GM19455 (cell line): ENCODE measurements around the gene TMEM8B.
"Not testable (repeated sequence)": the region's sequence is repeated elsewhere in the genome, so short reads cannot be mapped to it uniquely, and the experiment has no call there.

ENCODE experiments used
- ATAC-seq: cut with Tn5 transposase; IDR thresholded peaks from one replicate; pipeline ENCODE4 v1.9.1; 2021; ENCODE audit not compliant: unreplicated experiment

Gene TMEM8B

DNA sequence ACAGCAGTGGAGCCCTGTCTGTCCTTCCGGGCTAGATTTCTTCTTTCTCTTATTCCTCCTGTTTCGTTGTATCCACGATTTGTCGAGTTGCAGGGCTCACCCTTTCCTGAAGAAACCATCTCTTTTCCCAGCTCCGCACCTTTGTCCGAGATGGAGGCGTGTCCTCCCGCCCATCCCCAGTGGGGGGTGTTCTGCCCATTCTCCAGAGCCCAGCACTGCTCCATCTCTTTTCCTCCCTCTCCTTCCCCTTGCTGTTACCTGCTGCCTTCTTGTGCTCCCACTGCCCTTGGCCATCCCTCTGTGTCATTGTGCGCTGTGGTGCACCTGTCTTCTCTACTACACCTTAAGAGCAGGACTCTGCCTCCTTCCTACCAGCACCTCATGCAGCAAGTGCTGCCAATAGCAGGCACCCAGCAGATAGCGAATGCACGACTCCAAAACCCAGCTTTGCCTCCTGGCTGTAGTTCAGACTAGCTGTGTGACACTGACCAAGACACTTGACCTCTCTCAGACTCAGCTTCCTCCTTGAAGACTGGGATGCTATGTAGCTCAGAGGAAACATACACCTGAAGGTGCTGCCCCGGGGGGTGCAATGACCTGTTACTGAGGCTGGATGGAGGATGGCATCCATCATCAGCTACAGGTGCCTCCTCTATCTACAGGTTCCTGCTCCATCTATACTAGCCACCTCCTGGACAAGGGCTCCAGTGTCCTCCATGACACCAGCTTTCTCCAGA, 32.3 kb downstream of the TMEM8B start:
- ATAC-seq: no peak

DNA sequence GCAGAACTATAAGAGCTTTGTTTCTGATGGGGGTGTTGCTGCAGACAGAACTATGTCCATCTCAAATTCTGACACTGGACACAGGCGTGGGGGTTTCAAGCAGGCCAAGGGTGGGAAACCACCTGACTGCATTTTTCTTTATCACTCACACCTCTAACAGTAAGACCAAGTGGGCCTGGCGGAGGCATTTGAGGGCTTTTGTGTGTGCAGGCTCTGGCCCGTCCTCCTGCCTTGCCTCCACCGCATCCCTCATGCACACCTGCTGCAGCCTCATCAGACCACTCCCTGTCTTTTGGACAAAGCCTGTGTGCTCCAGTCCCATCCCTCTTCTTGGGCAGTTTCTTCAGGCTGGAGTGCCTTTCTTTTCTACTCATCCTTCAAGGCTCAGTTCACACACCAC, 33.3 kb downstream of the TMEM8B start:
- ATAC-seq: no peak

DNA sequence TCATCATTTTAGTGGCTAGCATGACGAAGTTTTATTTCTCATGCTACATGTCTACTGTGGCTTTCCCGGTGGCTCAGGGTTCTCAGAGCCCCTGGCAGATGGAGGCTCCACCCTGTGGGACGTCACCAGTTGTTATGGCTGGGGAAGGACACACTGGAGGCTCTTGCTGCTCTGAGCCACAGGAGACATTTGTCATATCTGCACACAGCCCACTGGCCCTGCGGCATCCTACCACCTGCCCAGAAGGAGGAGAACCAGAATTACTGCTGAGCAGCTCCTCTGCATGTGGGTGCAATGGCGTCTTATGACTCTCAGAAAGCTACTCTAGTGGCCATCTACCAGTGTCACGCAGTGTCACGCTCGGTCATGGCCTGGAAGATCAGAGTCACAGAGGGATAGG, 34.6 kb downstream of the TMEM8B start:
- ATAC-seq: no peak

- no peak for ATAC-seq
Measured at GRCh38 chr9:35864695-35865255, 35.7 kb downstream of the TMEM8B start.

DNA sequence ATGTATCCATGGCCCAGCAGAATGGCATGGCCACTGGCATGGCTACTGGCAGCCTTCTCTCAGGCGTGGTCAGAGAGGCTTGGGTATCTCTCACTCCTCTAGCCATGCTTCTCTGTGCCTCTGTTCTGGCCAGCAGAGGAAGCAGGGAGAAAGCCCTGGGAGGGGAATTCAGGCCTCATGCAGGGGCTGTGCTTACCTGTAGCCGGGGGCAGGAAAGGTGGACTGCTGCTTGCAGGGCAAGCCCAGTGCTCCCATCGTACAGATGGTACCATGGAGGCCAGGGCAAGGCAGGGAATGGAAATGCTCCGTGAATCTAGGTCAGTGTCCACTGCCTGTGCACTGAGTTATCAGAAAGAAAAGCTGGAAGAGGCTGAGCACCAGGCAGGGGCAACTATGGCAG, 38.5 kb downstream of the TMEM8B start:
- ATAC-seq: no peak

GRCh38 chr9:35868933-35869332, 39.9 kb downstream of the TMEM8B start:
- ATAC-seq: no peak

DNA sequence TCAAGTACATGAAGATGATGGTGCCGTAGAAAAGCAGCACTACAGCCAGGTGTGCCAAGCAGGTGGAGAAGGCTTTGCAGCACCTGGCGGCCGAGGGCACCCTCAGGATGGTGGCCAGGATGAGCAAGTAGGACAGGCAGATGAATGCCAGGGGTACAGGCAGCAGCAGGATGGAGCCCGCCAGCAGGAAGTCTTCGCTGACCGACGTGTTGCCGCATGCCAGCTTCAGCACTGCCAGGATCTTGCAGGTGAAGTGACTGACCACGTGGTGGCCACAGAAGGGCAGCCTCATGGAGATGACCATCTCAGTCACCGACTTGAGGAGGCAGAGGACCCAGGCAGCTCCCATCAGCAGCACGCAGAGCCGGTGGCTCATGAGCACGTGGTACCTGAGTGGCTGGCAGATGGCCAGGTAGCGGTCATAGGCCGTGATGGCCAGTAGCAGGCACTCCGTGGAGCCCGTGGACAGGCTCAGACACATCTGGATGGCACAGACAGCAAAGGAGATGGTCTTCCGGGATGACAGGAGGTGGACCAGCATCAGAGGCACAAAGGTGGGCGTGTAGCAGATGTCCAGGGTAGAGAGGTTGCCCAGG, 40.7 kb downstream of the TMEM8B start:
- ATAC-seq: no peak

GRCh38 chr9:35870351-35870923, 41.4 kb downstream of the TMEM8B start, which contains the start of gene OR13J1:
TSS of gene OR13J1 (minus strand) at chr9:35870401. CDS start at chr9:35870401, 0 bp downstream.
- no peak for ATAC-seq

- no peak for ATAC-seq
Measured at GRCh38 chr9:35871545-35871944, 42.5 kb downstream of the TMEM8B start.

DNA sequence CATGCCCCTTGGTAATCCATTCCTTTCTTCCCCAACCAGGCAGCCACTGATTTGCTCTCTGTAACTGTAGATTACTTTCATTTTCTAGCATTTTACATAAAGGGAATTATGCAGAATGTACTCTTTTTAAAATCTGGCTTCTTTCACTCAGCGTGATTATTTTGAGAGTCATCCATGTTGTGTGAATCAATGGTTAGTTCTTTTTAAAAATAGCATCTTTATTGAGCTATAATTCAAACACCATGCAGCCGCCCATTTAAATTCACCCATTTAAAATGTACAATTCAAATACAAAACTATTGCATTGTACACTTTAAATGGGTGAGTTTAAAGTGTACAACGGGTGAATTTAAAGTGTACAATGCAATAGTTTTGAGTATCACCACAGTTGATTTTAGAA, 43.5 kb downstream of the TMEM8B start:
- ATAC-seq: no peak

- ATAC-seq: no peak
Measured at GRCh38 chr9:35882263-35882848, 53.3 kb downstream of the TMEM8B start.

- no peak for ATAC-seq
Measured at GRCh38 chr9:35882996-35883395, 54.0 kb downstream of the TMEM8B start.

- ATAC-seq: not testable (repeated sequence)
Measured at GRCh38 chr9:35884908-35885307, 55.9 kb downstream of the TMEM8B start.

GRCh38 chr9:35891646-35892045, 62.6 kb downstream of the TMEM8B start:
- ATAC-seq: no peak

DNA sequence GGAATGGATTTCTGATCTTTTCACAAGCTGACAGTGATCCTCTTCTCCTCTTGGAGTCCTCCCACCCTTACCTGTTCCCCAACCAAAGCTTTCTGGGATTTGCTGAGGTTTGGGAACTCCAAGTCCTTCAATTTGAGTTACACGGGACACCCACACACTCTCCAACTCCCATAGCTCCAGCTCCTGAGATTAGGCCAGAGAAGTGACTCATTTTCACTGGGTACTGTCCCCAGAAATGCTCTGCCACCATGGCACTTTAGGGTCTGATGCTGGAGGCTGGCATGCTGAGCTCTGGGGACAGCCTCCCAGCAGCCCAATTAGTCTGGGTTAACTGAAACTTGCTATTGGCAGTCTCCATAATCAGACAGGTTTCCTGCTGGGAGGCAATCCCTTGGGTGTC, 63.0 kb downstream of the TMEM8B start:
- ATAC-seq: no peak

DNA sequence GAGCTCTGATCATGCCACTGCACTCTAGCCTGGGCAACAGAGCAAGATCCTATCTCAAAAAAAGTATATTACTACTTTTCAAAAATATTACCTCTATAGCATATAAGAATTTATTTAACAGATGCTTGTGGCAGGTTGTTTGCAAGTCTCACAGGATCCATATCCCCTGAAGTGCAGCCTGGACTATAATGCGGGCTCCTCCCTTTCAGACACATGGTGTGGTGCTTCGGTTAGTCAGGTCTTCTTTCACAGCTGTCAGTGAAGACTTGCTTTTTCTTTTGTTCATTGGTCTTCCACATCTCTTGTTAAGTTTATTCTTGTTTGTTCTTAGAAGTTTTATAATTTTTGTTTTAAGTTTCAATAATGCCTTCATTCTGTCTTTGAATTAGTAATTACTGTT, 67.5 kb downstream of the TMEM8B start:
- ATAC-seq: no peak

- ATAC-seq: not testable (repeated sequence)
Measured at GRCh38 chr9:35897376-35898099, 68.5 kb downstream of the TMEM8B start.

DNA sequence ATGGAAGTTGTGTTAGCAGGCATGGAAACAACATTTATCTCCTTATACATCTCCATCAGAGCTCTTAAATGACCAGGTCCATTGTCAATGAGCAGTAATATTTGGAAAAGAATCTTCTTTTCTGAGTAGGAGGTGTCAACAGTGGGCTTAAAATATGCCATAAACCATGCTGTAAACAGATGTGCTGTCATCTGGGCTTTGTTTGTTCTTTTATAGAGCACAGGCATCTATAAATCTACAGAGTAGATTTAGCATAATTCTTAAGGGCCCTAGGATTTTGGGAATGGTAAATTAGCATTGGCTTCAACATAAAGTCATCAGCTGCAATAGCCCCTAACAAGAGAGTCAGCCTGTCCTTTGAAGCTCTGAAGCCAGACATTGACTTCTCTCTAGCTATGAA, 69.3 kb downstream of the TMEM8B start:
- ATAC-seq: no peak

- ATAC-seq: no peak
Measured at GRCh38 chr9:35899021-35899420, 70.0 kb downstream of the TMEM8B start.

DNA sequence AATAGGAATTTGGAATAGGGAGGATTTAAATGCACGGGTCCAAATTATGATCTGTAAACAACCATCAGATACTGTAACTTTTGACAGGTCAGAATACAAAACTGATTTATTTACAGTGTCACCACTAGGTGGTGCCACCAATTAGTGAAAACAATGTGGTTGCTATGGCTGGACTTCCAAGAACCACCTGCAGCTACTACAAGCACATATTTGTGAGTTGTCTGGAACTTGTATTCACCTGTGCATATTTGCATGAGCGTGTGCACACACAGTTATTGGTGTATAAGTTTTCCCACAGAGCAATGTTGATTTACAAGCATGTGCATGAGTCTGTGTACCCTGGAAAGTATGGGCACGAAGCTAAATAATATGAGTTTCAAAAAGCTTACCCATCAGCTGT, 74.0 kb downstream of the TMEM8B start:
- ATAC-seq: no peak

DNA sequence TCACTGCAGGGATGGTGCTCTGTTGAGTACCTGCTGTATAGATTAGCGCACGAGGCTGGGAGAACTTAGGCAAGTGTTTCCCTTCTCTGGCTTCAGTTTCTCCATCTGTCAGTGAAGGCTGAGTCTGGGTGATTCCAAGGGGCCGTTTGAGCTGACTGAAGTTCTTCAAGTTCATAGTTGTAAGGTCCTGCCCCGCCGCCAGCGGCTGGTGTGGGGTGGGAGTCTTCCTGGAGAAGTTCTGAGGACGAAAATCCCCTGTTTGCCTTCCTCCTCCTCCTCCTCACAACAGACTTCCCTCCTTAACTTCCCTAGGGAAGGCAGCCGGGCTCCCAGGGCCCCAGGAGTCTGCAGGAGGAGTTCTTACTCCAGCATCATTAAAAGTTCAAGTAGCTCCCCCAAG, 75.3 kb downstream of the TMEM8B start:
- ATAC-seq: no peak
